SU-DHL-6 (cell line): ENCODE measurements around the gene ALKBH5.

Experiments used
- H2AFZ ChIP-seq: fragments of 200-600 bp; sonication (generic); 2 replicates; pipeline ENCODE4 v1.6.1; 2014; ENCODE audit warnings: low read depth, mild to moderate bottlenecking, moderate library complexity, mixed read lengths, antibody characterized with exemption, low read length; ENCODE audit not compliant: severe bottlenecking
- H3F3A ChIP-seq: fragments of 200-600 bp; shearing (Covaris generic); 2 replicates; pipeline ENCODE4 v1.6.0; 2016; ENCODE audit warnings: antibody characterized with exemption, mild to moderate bottlenecking; ENCODE audit not compliant: insufficient read depth
- H3K27ac ChIP-seq: fragments of 200-600 bp; sonication (generic); 2 replicates; pipeline ENCODE4 v1.5.1; 2016; ENCODE audit warnings: low read depth, mild to moderate bottlenecking, low read length, moderate library complexity, mixed read lengths
- H3K27me3 ChIP-seq: fragments of 200-600 bp; sonication (generic), shearing (Covaris generic); 2 replicates; pipeline ENCODE4 v1.6.0; 2014; ENCODE audit warnings: mild to moderate bottlenecking, low read length
- H3K36me3 ChIP-seq: fragments of 200-600 bp; sonication (generic); 2 replicates; pipeline ENCODE4 v1.6.1; 2014; ENCODE audit warnings: mild to moderate bottlenecking, low read length, mixed read lengths
- H3K4me2 ChIP-seq: fragments of 300-600, 200-600 bp; shearing (Covaris generic), sonication (generic); 2 replicates; pipeline ENCODE4 v1.6.0; 2014; ENCODE audit warnings: low read length, low read depth, mild to moderate bottlenecking; ENCODE audit not compliant: poor library complexity, severe bottlenecking
- H3K4me3 ChIP-seq: fragments of 200-600 bp; sonication (generic); 2 replicates; pipeline ENCODE4 v1.5.1; 2014; ENCODE audit warnings: antibody characterized with exemption, low read length, mild to moderate bottlenecking, mixed read lengths; ENCODE audit not compliant: insufficient read depth, poor library complexity, severe bottlenecking
- H3K79me2 ChIP-seq: fragments of 200-600 bp; sonication (generic); 2 replicates; pipeline ENCODE4 v1.6.1; 2014; ENCODE audit warnings: mild to moderate bottlenecking, low read length, moderate library complexity; ENCODE audit not compliant: insufficient read depth
- H3K9ac ChIP-seq: fragments of 200-600 bp; sonication (generic); 2 replicates; pipeline ENCODE4 v1.7.0; 2014; ENCODE audit warnings: mild to moderate bottlenecking, low read length
- H3K9me2 ChIP-seq: fragments of 200-600 bp; sonication (generic); replicated peaks from 2 replicates; pipeline ENCODE4 v1.6.1; 2014; ENCODE audit warnings: low read length; ENCODE audit not compliant: insufficient read depth
- H3K9me3 ChIP-seq: fragments of 200-600 bp; sonication (generic); 2 replicates; pipeline ENCODE4 v1.6.1; 2014; ENCODE audit warnings: low read length, mixed read lengths; ENCODE audit not compliant: insufficient read depth
- H4K20me1 ChIP-seq: fragments of 200-600 bp; sonication (generic); 2 replicates; pipeline ENCODE4 v1.6.1; 2014; ENCODE audit warnings: low read depth, mild to moderate bottlenecking, antibody characterized with exemption, low read length, moderate library complexity, mixed read lengths
- CTCF ChIP-seq: fragments of 200-600 bp; sonication (generic); IDR thresholded peaks from one replicate; pipeline ENCODE4 v1.5.1; 2017; ENCODE audit warnings: antibody characterized with exemption, mild to moderate bottlenecking, low read length, moderate library complexity; ENCODE audit not compliant: insufficient read depth, poor library complexity, severe bottlenecking
- EZH2phosphoT487 ChIP-seq: fragments of 200-600 bp; sonication (generic), shearing (Covaris generic); conservative IDR thresholded peaks from 2 replicates; pipeline ENCODE4 v1.6.1; 2018; ENCODE audit warnings: mild to moderate bottlenecking, antibody characterized with exemption, low read length, moderate library complexity, mixed read lengths

Gene ALKBH5

DNA sequence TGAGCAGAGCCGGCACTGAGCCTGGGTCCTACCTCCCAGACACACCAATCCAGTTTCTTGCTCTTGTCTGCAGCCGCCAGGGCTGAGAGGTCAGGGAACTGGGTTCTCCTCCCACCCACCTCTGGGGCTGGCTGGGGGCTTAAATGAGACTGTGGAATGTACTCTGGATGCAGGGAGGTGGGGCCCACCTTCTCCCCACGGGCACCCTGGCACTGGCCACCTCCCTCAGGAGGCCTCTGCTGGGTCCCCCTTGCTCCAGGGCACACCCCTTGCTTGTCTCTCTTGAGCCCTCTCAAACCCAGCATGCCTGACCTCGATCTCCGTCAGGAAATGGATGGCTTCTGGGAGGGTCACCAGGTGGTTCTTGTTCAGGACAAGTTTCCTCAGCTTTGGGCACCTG is 68.5 kb downstream of the ALKBH5 start:
- H3K4me2 ChIP-seq: no peak overlapping the region
- no peak overlapping the region for H3K9ac ChIP-seq
- H3K9me2 ChIP-seq: no peaks in the 10 kb centered on the region
- no peaks in the 10 kb centered on the region for H3F3A ChIP-seq
- no peaks in the 10 kb centered on the region for H3K27me3 ChIP-seq
- H3K27ac ChIP-seq: no peak overlapping the region
- peaks cover 2% of the 10 kb centered on the region; the same call in 1 of the 2 replicates for H3K79me2 ChIP-seq
- no peak overlapping the region for H3K4me3 ChIP-seq
- no peak overlapping the region for H2AFZ ChIP-seq
- H4K20me1 ChIP-seq: no peaks in the 10 kb centered on the region
- H3K36me3 ChIP-seq: no peaks in the 10 kb centered on the region
- TF ChIP-seq CTCF: no peak
- TF ChIP-seq EZH2phosphoT487: no peak
- no peaks in the 10 kb centered on the region for H3K9me3 ChIP-seq

DNA sequence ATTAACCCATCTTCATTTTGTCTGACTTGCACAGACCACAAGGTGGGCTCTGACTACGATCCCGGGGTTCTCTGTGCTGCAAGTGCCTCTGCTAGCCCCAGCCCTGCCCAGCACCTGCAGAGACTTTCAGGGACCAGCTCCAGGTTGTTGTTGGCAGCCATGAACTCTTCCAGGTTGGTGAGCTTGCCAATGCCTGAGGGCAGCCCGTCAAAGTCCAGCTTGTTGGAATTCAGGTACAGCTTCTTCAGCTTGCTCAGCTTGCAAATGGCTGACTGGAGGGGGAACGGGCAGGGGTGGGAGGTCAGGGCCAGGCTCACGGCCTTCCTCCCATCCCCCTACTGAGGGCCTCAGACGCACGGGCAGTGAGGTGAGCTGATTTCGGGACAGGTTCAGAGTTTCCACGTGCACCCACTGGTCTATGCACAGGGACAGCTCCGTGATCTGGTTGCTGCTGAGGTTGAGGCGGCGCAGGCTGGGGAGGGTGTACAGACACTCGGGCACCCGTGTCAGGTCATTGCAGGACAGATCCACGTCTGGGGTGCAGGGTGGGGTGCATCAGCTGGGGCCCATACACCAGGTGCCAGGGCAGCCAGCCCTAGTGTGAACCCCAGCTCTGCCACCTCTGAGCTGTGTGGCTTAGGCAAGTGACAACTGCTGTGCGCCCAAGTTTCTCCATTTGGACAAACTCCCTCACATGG is 69.7 kb downstream of the ALKBH5 start:
- no peaks in the 10 kb centered on the region for H3K9me2 ChIP-seq

GRCh38 chr17:18253947-18254821 is 70.6 kb downstream of the ALKBH5 start:
- H3K79me2 ChIP-seq: peaks cover 14% of the 10 kb centered on the region; the same call in 1 of the 2 replicates
- H3K9me2 ChIP-seq: no peaks in the 10 kb centered on the region
- H3K9ac ChIP-seq: no peak overlapping the region
- H4K20me1 ChIP-seq: no peaks in the 10 kb centered on the region
- no peaks in the 10 kb centered on the region for H3K27me3 ChIP-seq
- no peak overlapping the region for H3K4me2 ChIP-seq
- TF ChIP-seq EZH2phosphoT487 (no peak), CTCF (no peak)
- H2AFZ ChIP-seq: no peak overlapping the region
- H3K27ac ChIP-seq: no peak overlapping the region
- no peak overlapping the region for H3K4me3 ChIP-seq
- H3K36me3 ChIP-seq: no peaks in the 10 kb centered on the region
- H3K9me3 ChIP-seq: no peaks in the 10 kb centered on the region
- H3F3A ChIP-seq: no peaks in the 10 kb centered on the region

More for the DNA sequence above, 69.7 kb downstream of the ALKBH5 start:
- H3K79me2 ChIP-seq: peaks cover 13% of the 10 kb centered on the region; the same call in 1 of the 2 replicates
- no peaks in the 10 kb centered on the region for H3K27me3 ChIP-seq
- no peaks in the 10 kb centered on the region for H4K20me1 ChIP-seq
- H3F3A ChIP-seq: no peaks in the 10 kb centered on the region
- H3K36me3 ChIP-seq: no peaks in the 10 kb centered on the region
- H2AFZ ChIP-seq: no peak overlapping the region
- no peak overlapping the region for H3K27ac ChIP-seq
- no peak overlapping the region for H3K4me3 ChIP-seq
- no peak overlapping the region for H3K4me2 ChIP-seq
- no peak overlapping the region for H3K9ac ChIP-seq
- H3K9me3 ChIP-seq: no peaks in the 10 kb centered on the region
- TF ChIP-seq CTCF (no peak), EZH2phosphoT487 (no peak)
